Measurements from ENCODE around the gene CADPS2.

CADPS2 gene

GRCh38 chr7:122550545-122550944, 335.7 kb downstream of the CADPS2 start:
- DNase-seq (ENCODE audit: extremely low read depth, low read depth) = no peak
- TF ChIP-seq CTCF (IDR thresholded peaks at IDR 0.05; ENCODE audit: low read depth, low read length) = no peak

GRCh38 chr7:122549578-122549977, 336.7 kb downstream of the CADPS2 start:
- TF ChIP-seq CTCF (IDR thresholded peaks at IDR 0.05; ENCODE audit: low read depth, low read length) = no peak
- DNase-seq (ENCODE audit: extremely low read depth, low read depth) = no peak

GRCh38 chr7:122546496-122546895, 339.8 kb downstream of the CADPS2 start:
- DNase-seq (ENCODE audit: extremely low read depth, low read depth) = no peak
- no peak for TF ChIP-seq CTCF (IDR thresholded peaks at IDR 0.05; ENCODE audit: low read depth, low read length)

GRCh38 chr7:122544463-122544862, 341.8 kb downstream of the CADPS2 start:
- no peak for DNase-seq (ENCODE audit: extremely low read depth, low read depth)
- TF ChIP-seq CTCF (IDR thresholded peaks at IDR 0.05; ENCODE audit: low read depth, low read length) = no peak

- no peak for DNase-seq (ENCODE audit: extremely low read depth, low read depth)
- no peak for TF ChIP-seq CTCF (IDR thresholded peaks at IDR 0.05; ENCODE audit: low read depth, low read length)
Observed at GRCh38 chr7:122543891-122544290, 342.4 kb downstream of the CADPS2 start.

- no peak for TF ChIP-seq CTCF (IDR thresholded peaks at IDR 0.05; ENCODE audit: low read depth, low read length)
- DNase-seq (ENCODE audit: extremely low read depth, low read depth) = no peak
Observed at GRCh38 chr7:122543166-122543565, 343.1 kb downstream of the CADPS2 start.

- TF ChIP-seq CTCF (IDR thresholded peaks at IDR 0.05; ENCODE audit: low read depth, low read length) = no peak
- DNase-seq (ENCODE audit: extremely low read depth, low read depth) = no peak
Observed at GRCh38 chr7:122535086-122535485, 351.2 kb downstream of the CADPS2 start.

All from AG09319 (cell line).